Vagina (tissue), 2 donors: ENCODE data around the gene RTTN. TPM values are rescaled to one million over a fixed set of nuclear protein-coding genes. Genes with fewer than 3 reads are reported as not detected.

Experiments
- DNase-seq, 2 donors: peaks; one replicate each; pipeline ENCODE4 v3.0.0-alpha.2; 2017; ENCODE audit errors: extremely low spot score in 2 of 2
- H3K27ac ChIP-seq: fragments of 200-600 bp; sonication (generic); one replicate; pipeline ENCODE4 v1.5.1; 2019
- H3K27me3 ChIP-seq: fragments of 200-600 bp; sonication (generic); one replicate; pipeline ENCODE4 v1.5.1; 2019
- H3K36me3 ChIP-seq, 2 donors: fragments of 200-600 bp; sonication (generic); one replicate each; pipeline ENCODE4 v1.5.1; 2017 to 2019
- H3K4me1 ChIP-seq: fragments of 200-600 bp; sonication (generic); one replicate; pipeline ENCODE4 v1.5.1; 2019
- H3K4me3 ChIP-seq, 2 donors: fragments of 200-600 bp; sonication (generic); 1 replicate in 1 of 2; 2 replicates in 1 of 2; pipeline ENCODE4 v1.5.1; 2016 to 2019
- H3K9me3 ChIP-seq: fragments of 200-600 bp; sonication (generic); one replicate; pipeline ENCODE4 v1.5.1; 2019
- POLR2A ChIP-seq, 2 donors: fragments of 450-650 bp; IDR thresholded peaks; one replicate each; pipeline ENCODE4 v1.6.1; 2017; ENCODE audit warnings: antibody characterized with exemption in 2 of 2, mild to moderate bottlenecking in 2 of 2, moderate library complexity in 2 of 2
- POLR2AphosphoS5 ChIP-seq, 2 donors: sonication (generic); formaldehyde crosslinking; IDR thresholded peaks; one replicate each; pipeline ENCODE4 v1.9.0; 2017; ENCODE audit warnings: antibody characterized with exemption in 2 of 2, mild to moderate bottlenecking in 2 of 2, low read depth in 1 of 2; ENCODE audit not compliant: insufficient read depth in 1 of 2
- intact Hi-C: fragments of 100-400 bp; cut with DNase I; formaldehyde crosslinking; loops from one replicate; pipeline ENCODE4 v1.15.1; 2023
- total RNA-seq: library from RNA; depleted of rRNA; stranded (reverse); fragments of >200 nt; gene quantifications from one replicate; pipeline ENCODE4 v1.2.3, GENCODE V29; 2016
- TF ChIP-seq, protein P1 (sequence below), 3 experiments: fragments of 450-650 bp in 2 of 3; fragments of 200-600 bp in 1 of 3; sonication (generic) in 1 of 3; IDR thresholded peaks; one replicate each; pipeline ENCODE4 v1.5.1; 2017 to 2019; ENCODE audit warnings: antibody characterized with exemption in 3 of 3, mild to moderate bottlenecking in 2 of 3, moderate library complexity in 2 of 3

RTTN gene
- total RNA-seq, 1 donor from 2014 or later, result 16.7 TPM

GRCh38 chr18:70194227-70194890, 11.1 kb downstream of the RTTN start:
- H3K36me3 ChIP-seq, result peaks cover 0 to 43% of the 10 kb centered on the region in 2 donors
- H3K4me1 ChIP-seq, result no peaks in the 10 kb centered on the region
- TF ChIP-seq POLR2AphosphoS5 (IDR thresholded peaks at IDR 0.05; ENCODE audit: insufficient read depth in 1 of 2, low read depth in 1 of 2), result no peak
- TF ChIP-seq, protein P1, sequence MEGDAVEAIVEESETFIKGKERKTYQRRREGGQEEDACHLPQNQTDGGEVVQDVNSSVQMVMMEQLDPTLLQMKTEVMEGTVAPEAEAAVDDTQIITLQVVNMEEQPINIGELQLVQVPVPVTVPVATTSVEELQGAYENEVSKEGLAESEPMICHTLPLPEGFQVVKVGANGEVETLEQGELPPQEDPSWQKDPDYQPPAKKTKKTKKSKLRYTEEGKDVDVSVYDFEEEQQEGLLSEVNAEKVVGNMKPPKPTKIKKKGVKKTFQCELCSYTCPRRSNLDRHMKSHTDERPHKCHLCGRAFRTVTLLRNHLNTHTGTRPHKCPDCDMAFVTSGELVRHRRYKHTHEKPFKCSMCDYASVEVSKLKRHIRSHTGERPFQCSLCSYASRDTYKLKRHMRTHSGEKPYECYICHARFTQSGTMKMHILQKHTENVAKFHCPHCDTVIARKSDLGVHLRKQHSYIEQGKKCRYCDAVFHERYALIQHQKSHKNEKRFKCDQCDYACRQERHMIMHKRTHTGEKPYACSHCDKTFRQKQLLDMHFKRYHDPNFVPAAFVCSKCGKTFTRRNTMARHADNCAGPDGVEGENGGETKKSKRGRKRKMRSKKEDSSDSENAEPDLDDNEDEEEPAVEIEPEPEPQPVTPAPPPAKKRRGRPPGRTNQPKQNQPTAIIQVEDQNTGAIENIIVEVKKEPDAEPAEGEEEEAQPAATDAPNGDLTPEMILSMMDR (IDR thresholded peaks at IDR 0.05), result no peak
- no peak for TF ChIP-seq POLR2A (IDR thresholded peaks at IDR 0.05)
- no peaks in the 10 kb centered on the region for H3K9me3 ChIP-seq
- H3K4me3 ChIP-seq, result no peak overlapping the region
- intact Hi-C loops, result no loop called here
- no peak overlapping the region for H3K27ac ChIP-seq
- no peak for DNase-seq
- H3K27me3 ChIP-seq, result no peaks in the 10 kb centered on the region

GRCh38 chr18:70190529-70190928, 15.0 kb downstream of the RTTN start:
- Histone ChIP-seq H3K27ac (no peak overlapping the region), H3K4me3 (no peak overlapping the region), H3K9me3 (no peaks in the 10 kb centered on the region), H3K27me3 (no peaks in the 10 kb centered on the region), H3K36me3 (peaks cover 0 to 29% of the 10 kb centered on the region in 2 donors), H3K4me1 (no peaks in the 10 kb centered on the region)
- no peak for TF ChIP-seq POLR2A (IDR thresholded peaks at IDR 0.05)
- TF ChIP-seq, protein P1 (IDR thresholded peaks at IDR 0.05), result no peak
- no peak for TF ChIP-seq POLR2AphosphoS5 (IDR thresholded peaks at IDR 0.05; ENCODE audit: insufficient read depth in 1 of 2, low read depth in 1 of 2)
- no peak for DNase-seq
- intact Hi-C loops, result no loop called here

DNA sequence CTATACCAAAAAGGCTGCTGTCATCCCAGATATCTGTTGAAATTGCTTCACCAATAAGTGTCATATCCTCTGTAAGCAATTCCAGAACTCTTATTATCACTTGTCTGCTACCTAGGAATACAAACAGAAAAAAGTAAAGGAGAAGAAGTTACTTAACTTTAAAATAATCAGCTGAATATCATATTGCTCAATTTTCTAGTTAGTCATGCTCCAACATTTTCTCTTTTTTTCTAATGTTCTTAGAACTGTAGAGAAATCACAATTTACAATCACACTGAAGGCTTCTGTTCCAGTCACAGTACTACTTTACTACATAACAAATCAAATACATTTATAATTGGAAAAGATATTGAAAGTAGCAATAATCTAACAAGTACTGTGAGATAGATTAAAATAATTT, 17.4 kb downstream of the RTTN start:
- H3K27me3 ChIP-seq, result no peaks in the 10 kb centered on the region
- H3K4me1 ChIP-seq, result no peaks in the 10 kb centered on the region
- intact Hi-C loops, result no loop called here
- no peak overlapping the region for H3K4me3 ChIP-seq
- H3K9me3 ChIP-seq, result no peaks in the 10 kb centered on the region
- H3K36me3 ChIP-seq, result peaks cover 0 to 29% of the 10 kb centered on the region in 2 donors
- TF ChIP-seq POLR2AphosphoS5 (IDR thresholded peaks at IDR 0.05; ENCODE audit: insufficient read depth in 1 of 2, low read depth in 1 of 2) (no peak), POLR2A (IDR thresholded peaks at IDR 0.05) (no peak)
- TF ChIP-seq, protein P1 (IDR thresholded peaks at IDR 0.05), result no peak
- DNase-seq, result no peak
- H3K27ac ChIP-seq, result no peak overlapping the region

DNA sequence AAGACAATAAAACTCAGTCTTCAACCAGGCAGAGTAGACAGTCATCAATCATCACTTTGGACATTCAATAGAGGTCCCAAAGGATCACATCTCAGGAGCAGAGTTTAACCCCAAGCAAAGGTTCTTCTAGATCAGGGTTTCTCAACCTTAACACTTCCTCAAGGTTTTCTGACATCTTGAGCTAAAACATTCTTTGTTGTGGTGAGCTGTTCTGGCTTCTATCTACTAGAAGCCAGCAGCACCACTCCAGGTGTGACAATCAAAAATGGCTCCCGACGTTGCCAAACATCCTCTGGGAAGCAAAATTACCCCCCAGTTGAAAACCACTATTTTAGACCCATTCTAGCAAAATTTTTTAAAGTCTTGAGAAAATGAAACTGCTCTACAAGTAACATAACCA, 22.0 kb downstream of the RTTN start:
- no peak overlapping the region for H3K4me3 ChIP-seq
- no peak overlapping the region for H3K27ac ChIP-seq
- H3K9me3 ChIP-seq, result no peaks in the 10 kb centered on the region
- no peaks in the 10 kb centered on the region for H3K27me3 ChIP-seq
- intact Hi-C loops, result no loop called here
- H3K4me1 ChIP-seq, result no peaks in the 10 kb centered on the region
- no peak for TF ChIP-seq POLR2A (IDR thresholded peaks at IDR 0.05)
- no peak for TF ChIP-seq POLR2AphosphoS5 (IDR thresholded peaks at IDR 0.05; ENCODE audit: insufficient read depth in 1 of 2, low read depth in 1 of 2)
- TF ChIP-seq, protein P1 (IDR thresholded peaks at IDR 0.05), result no peak
- DNase-seq, result no peak
- peaks cover 0 to 10% of the 10 kb centered on the region in 2 donors for H3K36me3 ChIP-seq

GRCh38 chr18:70182548-70182947, 22.9 kb downstream of the RTTN start:
- no peak for DNase-seq
- H3K27me3 ChIP-seq, result no peaks in the 10 kb centered on the region
- intact Hi-C loops, result no loop called here
- H3K36me3 ChIP-seq, result peaks cover 0 to 10% of the 10 kb centered on the region in 2 donors
- no peaks in the 10 kb centered on the region for H3K4me1 ChIP-seq
- no peak overlapping the region for H3K4me3 ChIP-seq
- no peaks in the 10 kb centered on the region for H3K9me3 ChIP-seq
- no peak overlapping the region for H3K27ac ChIP-seq
- TF ChIP-seq POLR2AphosphoS5 (IDR thresholded peaks at IDR 0.05; ENCODE audit: insufficient read depth in 1 of 2, low read depth in 1 of 2) (no peak), POLR2A (IDR thresholded peaks at IDR 0.05) (no peak)
- TF ChIP-seq, protein P1 (IDR thresholded peaks at IDR 0.05), result no peak
